ENCODE data around the gene PAPSS1.

PAPSS1 gene

DNA sequence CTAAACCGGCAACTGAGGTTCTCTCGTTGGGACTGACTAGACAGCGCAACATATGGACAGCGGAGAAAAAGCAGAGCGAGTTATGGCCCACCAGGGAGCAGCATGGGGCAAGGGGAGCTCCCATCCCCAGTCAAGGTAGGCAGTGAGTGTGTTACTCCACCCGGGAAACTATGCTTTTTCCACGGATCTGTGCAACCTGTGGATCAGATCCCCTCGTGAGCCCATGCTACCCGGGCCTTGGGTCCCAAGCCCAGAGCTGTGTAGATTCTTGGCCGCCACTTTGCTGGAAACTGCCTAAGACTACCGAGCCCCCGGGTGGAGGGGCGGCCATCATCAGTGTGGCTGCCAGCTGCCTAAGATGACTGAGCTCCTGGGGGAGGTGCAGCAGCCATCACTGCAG lies 140.9 kb downstream of the PAPSS1 start:
- TF ChIP-seq, protein P1, sequence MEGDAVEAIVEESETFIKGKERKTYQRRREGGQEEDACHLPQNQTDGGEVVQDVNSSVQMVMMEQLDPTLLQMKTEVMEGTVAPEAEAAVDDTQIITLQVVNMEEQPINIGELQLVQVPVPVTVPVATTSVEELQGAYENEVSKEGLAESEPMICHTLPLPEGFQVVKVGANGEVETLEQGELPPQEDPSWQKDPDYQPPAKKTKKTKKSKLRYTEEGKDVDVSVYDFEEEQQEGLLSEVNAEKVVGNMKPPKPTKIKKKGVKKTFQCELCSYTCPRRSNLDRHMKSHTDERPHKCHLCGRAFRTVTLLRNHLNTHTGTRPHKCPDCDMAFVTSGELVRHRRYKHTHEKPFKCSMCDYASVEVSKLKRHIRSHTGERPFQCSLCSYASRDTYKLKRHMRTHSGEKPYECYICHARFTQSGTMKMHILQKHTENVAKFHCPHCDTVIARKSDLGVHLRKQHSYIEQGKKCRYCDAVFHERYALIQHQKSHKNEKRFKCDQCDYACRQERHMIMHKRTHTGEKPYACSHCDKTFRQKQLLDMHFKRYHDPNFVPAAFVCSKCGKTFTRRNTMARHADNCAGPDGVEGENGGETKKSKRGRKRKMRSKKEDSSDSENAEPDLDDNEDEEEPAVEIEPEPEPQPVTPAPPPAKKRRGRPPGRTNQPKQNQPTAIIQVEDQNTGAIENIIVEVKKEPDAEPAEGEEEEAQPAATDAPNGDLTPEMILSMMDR (IDR thresholded peaks at IDR 0.05; ENCODE audit: low read depth, low read length, missing control alignments), result no peak
- H3K4me3 ChIP-seq (replicated peaks; ENCODE audit: low read depth, low read length), result no peak overlapping the region
- DNase-seq (ENCODE audit: extremely low read depth, low read depth), result no peak

GRCh38 chr4:107578321-107578720 lies 141.7 kb downstream of the PAPSS1 start:
- DNase-seq (ENCODE audit: extremely low read depth, low read depth), result no peak
- TF ChIP-seq, protein P1 (IDR thresholded peaks at IDR 0.05; ENCODE audit: low read depth, low read length, missing control alignments), result no peak
- H3K4me3 ChIP-seq (replicated peaks; ENCODE audit: low read depth, low read length), result no peak overlapping the region

GRCh38 chr4:107577743-107578142 lies 142.3 kb downstream of the PAPSS1 start:
- TF ChIP-seq, protein P1 (IDR thresholded peaks at IDR 0.05; ENCODE audit: low read depth, low read length, missing control alignments), result no peak
- no peak for DNase-seq (ENCODE audit: extremely low read depth, low read depth)
- H3K4me3 ChIP-seq (replicated peaks; ENCODE audit: low read depth, low read length), result no peak overlapping the region

DNA sequence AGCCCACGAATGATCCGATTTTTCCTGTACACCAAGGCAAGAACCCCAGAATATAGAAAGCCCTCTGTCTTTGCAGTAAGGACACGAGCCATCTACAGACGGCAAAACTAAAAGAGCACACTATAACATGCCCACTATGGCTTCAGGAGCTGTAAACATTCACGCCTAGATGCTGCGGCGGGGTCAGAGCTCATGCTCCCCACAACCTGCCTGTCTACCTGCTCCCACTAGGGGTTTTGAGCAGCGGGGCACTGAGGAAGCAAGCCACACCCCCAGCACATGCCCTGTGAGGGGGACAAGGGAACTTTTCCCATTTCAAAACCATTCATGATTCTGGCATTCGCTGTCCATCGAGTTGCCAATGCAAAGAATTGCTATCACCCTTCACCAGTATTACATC lies 144.8 kb downstream of the PAPSS1 start:
- DNase-seq (ENCODE audit: extremely low read depth, low read depth), result no peak
- TF ChIP-seq, protein P1 (IDR thresholded peaks at IDR 0.05; ENCODE audit: low read depth, low read length, missing control alignments), result no peak
- no peak overlapping the region for H3K4me3 ChIP-seq (replicated peaks; ENCODE audit: low read depth, low read length)

GRCh38 chr4:107572281-107572680 lies 147.8 kb downstream of the PAPSS1 start:
- DNase-seq (ENCODE audit: extremely low read depth, low read depth), result no peak
- TF ChIP-seq, protein P1 (IDR thresholded peaks at IDR 0.05; ENCODE audit: low read depth, low read length, missing control alignments), result no peak
- no peak overlapping the region for H3K4me3 ChIP-seq (replicated peaks; ENCODE audit: low read depth, low read length)

- no peak overlapping the region for H3K4me3 ChIP-seq (replicated peaks; ENCODE audit: low read depth, low read length)
- no peak for DNase-seq (ENCODE audit: extremely low read depth, low read depth)
- TF ChIP-seq, protein P1 (IDR thresholded peaks at IDR 0.05; ENCODE audit: low read depth, low read length, missing control alignments), result no peak
Measured at GRCh38 chr4:107570952-107571351, 149.1 kb downstream of the PAPSS1 start.

- H3K4me3 ChIP-seq (replicated peaks; ENCODE audit: low read depth, low read length), result no peak overlapping the region
- DNase-seq (ENCODE audit: extremely low read depth, low read depth), result no peak
- TF ChIP-seq, protein P1 (IDR thresholded peaks at IDR 0.05; ENCODE audit: low read depth, low read length, missing control alignments), result no peak
Measured at GRCh38 chr4:107564326-107564725, 155.7 kb downstream of the PAPSS1 start.
